ENCODE measurements around the gene DNAJA2. TPM values are rescaled to one million over a fixed set of nuclear protein-coding genes. Genes with fewer than 3 reads are reported as not detected.

DNAJA2 gene
- total and polyA plus RNA-seq, 2 of the 4 experiments (the other 2 are of a cell fraction) = 18.6 to 53.9 TPM

- H3K4me3 ChIP-seq (ENCODE audit: insufficient read depth, low read depth, low read length) = no peak overlapping the region
- H3K27ac ChIP-seq (ENCODE audit: insufficient read depth, low read length) = no peak overlapping the region
- 90% methylated on average over 4 of the region's 11 CpGs; no CpG with 5 or more reads in 1 of the 2 experiments for WGBS, 2 experiments (ENCODE audit: extremely low coverage in 2 of 2, insufficient read length in 1 of 2)
- H3K79me1 ChIP-seq (ENCODE audit: low read depth in 1 of 2, low read length in 2 of 2) = peaks cover 0 to 13% of the 10 kb centered on the region in 2 experiments; a peak in 3 of 4 replicates
- no peak overlapping the region for H4K5ac ChIP-seq (ENCODE audit: low read depth, low read length)
- no TSS peak for BruUV-seq (replicated peaks)
- no peak overlapping the region for H3K9ac ChIP-seq (ENCODE audit: low read depth, low read length)
- TF ChIP-seq RCOR1 (IDR thresholded peaks at IDR 0.05; ENCODE audit: insufficient replicate concordance, low read length) (no peak), MXI1 (IDR thresholded peaks at IDR 0.05; ENCODE audit: borderline replicate concordance, low read depth, low read length) (no peak), POLR2A (IDR thresholded peaks at IDR 0.05; ENCODE audit: low read depth, low read length) (no peak), RAD21 (IDR thresholded peaks at IDR 0.05; ENCODE audit: low read length) (no peak), FOS (IDR thresholded peaks at IDR 0.05; ENCODE audit: low read depth, low read length) (no peak), CHD1 (IDR thresholded peaks at IDR 0.05; ENCODE audit: low read depth, low read length) (no peak)
- TF ChIP-seq, protein P1, sequence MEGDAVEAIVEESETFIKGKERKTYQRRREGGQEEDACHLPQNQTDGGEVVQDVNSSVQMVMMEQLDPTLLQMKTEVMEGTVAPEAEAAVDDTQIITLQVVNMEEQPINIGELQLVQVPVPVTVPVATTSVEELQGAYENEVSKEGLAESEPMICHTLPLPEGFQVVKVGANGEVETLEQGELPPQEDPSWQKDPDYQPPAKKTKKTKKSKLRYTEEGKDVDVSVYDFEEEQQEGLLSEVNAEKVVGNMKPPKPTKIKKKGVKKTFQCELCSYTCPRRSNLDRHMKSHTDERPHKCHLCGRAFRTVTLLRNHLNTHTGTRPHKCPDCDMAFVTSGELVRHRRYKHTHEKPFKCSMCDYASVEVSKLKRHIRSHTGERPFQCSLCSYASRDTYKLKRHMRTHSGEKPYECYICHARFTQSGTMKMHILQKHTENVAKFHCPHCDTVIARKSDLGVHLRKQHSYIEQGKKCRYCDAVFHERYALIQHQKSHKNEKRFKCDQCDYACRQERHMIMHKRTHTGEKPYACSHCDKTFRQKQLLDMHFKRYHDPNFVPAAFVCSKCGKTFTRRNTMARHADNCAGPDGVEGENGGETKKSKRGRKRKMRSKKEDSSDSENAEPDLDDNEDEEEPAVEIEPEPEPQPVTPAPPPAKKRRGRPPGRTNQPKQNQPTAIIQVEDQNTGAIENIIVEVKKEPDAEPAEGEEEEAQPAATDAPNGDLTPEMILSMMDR (conservative IDR thresholded peaks at IDR 0.05; ENCODE audit: low read depth, low read length) = no peak
- TF ChIP-seq, protein P2, sequence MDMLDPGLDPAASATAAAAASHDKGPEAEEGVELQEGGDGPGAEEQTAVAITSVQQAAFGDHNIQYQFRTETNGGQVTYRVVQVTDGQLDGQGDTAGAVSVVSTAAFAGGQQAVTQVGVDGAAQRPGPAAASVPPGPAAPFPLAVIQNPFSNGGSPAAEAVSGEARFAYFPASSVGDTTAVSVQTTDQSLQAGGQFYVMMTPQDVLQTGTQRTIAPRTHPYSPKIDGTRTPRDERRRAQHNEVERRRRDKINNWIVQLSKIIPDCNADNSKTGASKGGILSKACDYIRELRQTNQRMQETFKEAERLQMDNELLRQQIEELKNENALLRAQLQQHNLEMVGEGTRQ (IDR thresholded peaks at IDR 0.05; ENCODE audit: low read depth, low read length) = no peak
- H3K36me3 ChIP-seq (ENCODE audit: control insufficient read depth, insufficient read depth, low read length) = peaks cover 70% of the 10 kb centered on the region
- no peak overlapping the region for H2BK15ac ChIP-seq (ENCODE audit: low read depth, low read length)
- POLR2A ChIA-PET (ENCODE audit: unreplicated experiment) = no interaction called here
- CTCF ChIA-PET = no interaction called here
- DNase-seq (no peak), ATAC-seq (ENCODE audit: low read depth) (no peak)
- no peak overlapping the region for H2BK20ac ChIP-seq (ENCODE audit: low read depth, low read length)
- no peak overlapping the region for H4K91ac ChIP-seq (ENCODE audit: insufficient read depth, low read depth, low read length)
- H3K4me1 ChIP-seq (ENCODE audit: control insufficient read depth, insufficient read depth, low read length) = no peaks in the 10 kb centered on the region
- intact Hi-C loops (cut with micrococcal nuclease) (no loop called here), dilution Hi-C loops (cut with HindIII; ENCODE audit: low sequenced_read_pairs, unreplicated experiment) (no loop called here), in situ Hi-C loops (cut with MboI; ENCODE audit: low sequenced_read_pairs) (no loop called here)
- H4K20me1 ChIP-seq (ENCODE audit: insufficient read depth, low read length) = peaks cover 5% of the 10 kb centered on the region
- H3K4me2 ChIP-seq (ENCODE audit: low read depth, low read length) = no peak overlapping the region
- no peak overlapping the region for H3K4ac ChIP-seq (ENCODE audit: low read depth, low read length)
- peak overlapping the region; percentile 26 for H2AK9ac ChIP-seq (replicated peaks; ENCODE audit: low read depth, low read length, poor library complexity)
- H2AFZ ChIP-seq (replicated peaks; ENCODE audit: low read length, poor library complexity) = no peak overlapping the region
- no peak overlapping the region for H3K18ac ChIP-seq (ENCODE audit: low read depth, low read length)
- no peak overlapping the region for H4K8ac ChIP-seq (ENCODE audit: low read depth in 2 of 2, low read length in 2 of 2)
- H2AK5ac ChIP-seq (ENCODE audit: low read depth, low read length) = no peak overlapping the region
- H3K9me3 ChIP-seq (ENCODE audit: control insufficient read depth, insufficient read depth, low read length) = no peaks in the 10 kb centered on the region
- H2BK120ac ChIP-seq (ENCODE audit: low read depth, low read length) = no peak overlapping the region
- H3K14ac ChIP-seq (replicated peaks; ENCODE audit: low read depth, low read length) = no peak overlapping the region
- no peak overlapping the region for H2BK5ac ChIP-seq (ENCODE audit: low read depth, low read length, poor library complexity, severe bottlenecking)
- H3K56ac ChIP-seq (ENCODE audit: extremely low read depth, insufficient read depth, low read length) = no peak overlapping the region
- H3K27me3 ChIP-seq (ENCODE audit: control insufficient read depth, insufficient read depth, low read length) = no peaks in the 10 kb centered on the region
- no peak overlapping the region for H3K23ac ChIP-seq (ENCODE audit: low read depth, low read length)
- peaks cover 12% of the 10 kb centered on the region for H3K9me1 ChIP-seq (ENCODE audit: insufficient read depth, low read length)
Observed at GRCh38 chr16:46918400-46918799, 55.1 kb downstream of the DNAJA2 start.
